ENCODE results near the gene HECTD3. TPM values are rescaled to one million over a fixed set of nuclear protein-coding genes. Genes with fewer than 3 reads are reported as not detected.
"Not testable (repeated sequence)": the region's sequence is repeated elsewhere in the genome, so short reads cannot be mapped to it uniquely, and the experiment has no call there.

HECTD3 gene
- total RNA-seq, 1 donor: 10.1 TPM

DNA sequence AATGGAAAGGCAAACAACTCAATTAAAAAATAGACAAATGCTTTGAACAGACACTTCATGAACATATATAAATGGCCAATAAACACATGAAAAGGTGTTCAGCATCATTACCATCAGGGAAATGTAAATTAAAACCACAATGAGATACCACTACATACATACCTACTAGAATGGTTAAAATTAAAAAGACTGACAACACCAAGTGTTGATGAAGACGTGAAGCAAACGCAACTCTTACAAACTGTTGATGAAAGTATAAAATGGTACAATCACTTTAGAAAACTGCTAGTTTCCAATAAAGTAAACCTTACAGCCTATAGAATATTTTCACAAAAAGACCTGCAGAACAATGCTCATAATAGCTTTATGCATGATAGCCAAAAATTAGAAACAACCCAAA lies 34.9 kb downstream of the HECTD3 start:
- H3K4me3 ChIP-seq (ENCODE audit: low read length): no peak overlapping the region
- H3K27me3 ChIP-seq (ENCODE audit: insufficient read depth, low read length): no peaks in the 10 kb centered on the region
- H3K4me1 ChIP-seq (ENCODE audit: insufficient read depth, low read length): peaks cover 5% of the 10 kb centered on the region
- no peaks in the 10 kb centered on the region for H3K9me3 ChIP-seq (ENCODE audit: low read depth, low read length)

DNA sequence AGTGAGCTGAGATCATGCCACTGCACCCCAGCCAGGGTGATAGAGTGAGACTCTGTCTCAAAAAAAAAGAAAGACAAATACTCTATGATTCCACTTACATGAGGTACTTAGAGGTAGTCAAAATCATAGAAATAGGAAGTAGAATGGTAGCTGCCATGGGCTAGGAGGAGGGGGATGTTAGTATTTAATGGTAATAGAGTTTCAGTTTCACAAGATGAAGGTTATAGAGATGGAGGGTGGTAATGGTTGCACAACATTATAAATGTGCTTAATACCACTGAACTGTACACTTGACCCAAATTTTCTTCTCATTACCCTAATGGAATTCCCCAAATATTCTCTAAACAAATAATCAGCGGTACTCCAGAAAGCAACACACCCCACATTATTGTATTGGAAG lies 37.5 kb downstream of the HECTD3 start:
- Histone ChIP-seq H3K9me3 (ENCODE audit: low read depth, low read length) (no peaks in the 10 kb centered on the region), H3K4me3 (ENCODE audit: low read length) (no peak overlapping the region), H3K27me3 (ENCODE audit: insufficient read depth, low read length) (no peaks in the 10 kb centered on the region), H3K4me1 (ENCODE audit: insufficient read depth, low read length) (peaks cover 5% of the 10 kb centered on the region)

DNA sequence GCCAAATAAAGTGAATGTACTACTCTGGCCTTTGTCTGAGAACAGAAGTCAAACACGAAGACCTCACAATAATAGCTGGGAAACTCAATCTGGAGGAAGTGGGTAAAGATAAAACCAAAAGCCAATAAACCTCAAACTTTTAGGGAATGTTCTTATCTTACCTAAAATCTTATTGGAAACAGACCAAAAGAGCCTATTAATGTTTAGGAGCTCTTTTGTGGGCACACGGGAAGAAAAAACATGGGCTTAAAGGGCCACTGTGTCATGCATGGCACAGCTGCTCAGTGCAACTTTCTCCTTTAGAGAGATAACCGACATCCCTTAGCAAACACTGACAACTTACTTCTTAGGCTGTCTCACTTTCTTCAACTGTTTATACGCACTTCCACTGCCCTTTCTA lies 40.8 kb downstream of the HECTD3 start:
- Histone ChIP-seq H3K27me3 (ENCODE audit: insufficient read depth, low read length) (no peaks in the 10 kb centered on the region), H3K4me3 (ENCODE audit: low read length) (no peak overlapping the region), H3K9me3 (ENCODE audit: low read depth, low read length) (no peaks in the 10 kb centered on the region), H3K4me1 (ENCODE audit: insufficient read depth, low read length) (peaks cover 5% of the 10 kb centered on the region)

DNA sequence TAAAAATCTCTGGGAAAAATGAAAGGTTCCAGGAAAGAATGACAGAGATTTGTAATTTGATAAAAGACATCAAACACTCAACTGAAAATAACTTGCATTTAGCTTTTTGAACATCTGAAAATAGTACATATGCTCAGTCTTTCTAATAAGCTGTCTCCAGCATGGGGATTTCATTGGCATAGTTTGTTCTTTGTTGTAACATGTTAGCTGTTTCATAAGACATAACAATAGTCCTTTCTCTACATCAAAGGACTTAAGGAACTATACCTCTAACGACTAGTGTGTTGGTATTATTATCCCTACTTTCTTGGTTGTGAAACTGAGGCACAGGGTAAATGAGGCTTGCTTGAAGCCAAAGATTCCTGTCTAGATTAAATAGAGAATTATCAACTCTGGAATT lies 46.7 kb downstream of the HECTD3 start:
- H3K4me1 ChIP-seq (ENCODE audit: insufficient read depth, low read length): no peaks in the 10 kb centered on the region
- no peaks in the 10 kb centered on the region for H3K27me3 ChIP-seq (ENCODE audit: insufficient read depth, low read length)
- H3K4me3 ChIP-seq (ENCODE audit: low read length): no peak overlapping the region
- H3K9me3 ChIP-seq (ENCODE audit: low read depth, low read length): no peaks in the 10 kb centered on the region

DNA sequence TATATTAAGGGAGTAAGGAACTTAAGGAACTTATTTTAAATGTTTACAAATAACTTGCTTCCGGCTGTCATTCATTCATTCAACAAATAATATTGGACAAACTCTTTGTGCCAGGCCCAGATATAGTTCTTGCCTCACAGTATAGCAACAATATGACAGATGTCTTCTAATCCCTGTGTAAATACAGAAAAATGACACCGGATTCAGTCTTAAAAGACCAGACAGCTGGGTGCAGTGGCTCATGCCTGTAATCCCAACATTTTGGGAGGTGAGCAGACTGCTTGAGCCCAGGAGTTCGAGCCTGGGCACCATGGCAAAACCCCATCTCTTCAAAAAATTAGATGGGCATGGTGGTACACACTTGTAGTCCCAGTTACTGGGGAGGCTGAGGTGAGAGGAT lies 48.4 kb downstream of the HECTD3 start:
- Histone ChIP-seq H3K4me1 (ENCODE audit: insufficient read depth, low read length) (no peaks in the 10 kb centered on the region), H3K9me3 (ENCODE audit: low read depth, low read length) (no peaks in the 10 kb centered on the region), H3K27me3 (ENCODE audit: insufficient read depth, low read length) (no peaks in the 10 kb centered on the region), H3K4me3 (ENCODE audit: low read length) (no peak overlapping the region)

DNA sequence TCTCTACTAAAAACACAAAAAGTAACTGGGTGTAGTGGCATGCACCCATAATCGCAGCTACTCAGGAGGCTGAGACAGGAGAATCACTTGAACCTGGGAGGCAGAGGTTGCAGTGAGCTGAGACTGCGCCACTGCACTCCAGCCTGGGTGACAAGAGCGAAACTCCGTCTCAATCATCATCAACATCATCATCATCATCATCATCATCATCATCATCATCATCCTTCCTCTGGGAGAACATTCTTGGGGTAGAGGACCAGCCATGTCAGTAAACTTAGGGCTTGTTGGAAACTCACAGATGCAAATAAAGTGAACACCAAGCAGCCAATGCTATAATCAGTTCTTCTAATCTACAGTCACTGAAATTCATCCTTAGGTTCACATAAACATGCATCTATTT lies 49.1 kb downstream of the HECTD3 start:
- not testable (repeated sequence) for H3K4me1 ChIP-seq (ENCODE audit: insufficient read depth, low read length); H3K9me3 ChIP-seq (ENCODE audit: low read depth, low read length); H3K27me3 ChIP-seq (ENCODE audit: insufficient read depth, low read length); H3K4me3 ChIP-seq (ENCODE audit: low read length)

DNA sequence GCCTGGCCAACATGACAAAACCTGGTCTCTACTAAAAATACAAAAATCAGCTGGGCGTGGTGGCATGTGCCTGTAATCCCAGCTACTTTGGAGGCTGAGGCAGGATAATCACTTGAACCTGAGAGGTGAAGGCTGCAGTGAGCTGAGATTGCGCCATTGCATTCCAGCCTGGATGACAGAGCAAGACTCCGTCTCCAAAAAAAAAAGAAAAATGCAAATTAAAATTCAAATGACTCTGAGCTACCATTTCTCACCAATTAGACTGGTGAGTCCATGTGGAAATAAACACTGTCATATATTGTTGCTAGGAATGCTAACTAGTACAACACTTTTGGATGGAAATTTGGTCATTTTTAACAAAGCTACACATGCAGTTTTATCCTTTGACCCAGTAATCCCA lies 53.6 kb downstream of the HECTD3 start:
- not testable (repeated sequence) for H3K9me3 ChIP-seq (ENCODE audit: low read depth, low read length); H3K4me1 ChIP-seq (ENCODE audit: insufficient read depth, low read length); H3K4me3 ChIP-seq (ENCODE audit: low read length); H3K27me3 ChIP-seq (ENCODE audit: insufficient read depth, low read length)

DNA sequence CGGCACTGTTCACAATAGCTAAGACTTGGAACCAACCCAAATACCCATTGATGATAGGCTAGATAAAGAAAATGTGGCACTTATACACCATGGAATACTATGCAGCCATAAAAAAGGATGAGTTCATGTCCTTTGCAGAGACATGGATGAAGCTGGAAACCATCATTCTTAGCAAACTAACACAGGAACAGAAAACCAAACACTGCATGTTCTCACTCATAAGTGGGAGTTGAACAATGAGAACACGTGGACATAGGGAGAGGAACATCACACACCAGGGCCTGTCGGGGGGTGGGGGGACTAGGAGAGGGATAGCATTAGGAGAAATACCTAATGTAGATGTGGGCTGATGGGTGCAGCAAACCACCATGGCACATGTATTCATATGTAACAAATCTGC lies 55.0 kb downstream of the HECTD3 start:
- H3K9me3 ChIP-seq (ENCODE audit: low read depth, low read length); H3K27me3 ChIP-seq (ENCODE audit: insufficient read depth, low read length); H3K4me3 ChIP-seq (ENCODE audit: low read length); H3K4me1 ChIP-seq (ENCODE audit: insufficient read depth, low read length): not testable (repeated sequence)

Other genes with a start within 250 kb of the HECTD3 start
- 2,122 TPM for gene RPS8, start 235.8 kb downstream of the HECTD3 start, total RNA-seq
- gene BEST4, start 223.2 kb downstream of the HECTD3 start, total RNA-seq: 0.21 TPM
- gene PLK3, start 210.9 kb downstream of the HECTD3 start, total RNA-seq: 224 TPM
- gene DYNLT4, start 204.0 kb downstream of the HECTD3 start, total RNA-seq: 4.6 TPM
- gene BTBD19, start 202.8 kb downstream of the HECTD3 start, total RNA-seq: 8.7 TPM
- gene PTCH2, start 168.1 kb downstream of the HECTD3 start, total RNA-seq: 0.52 TPM
- gene EIF2B3, start 24.7 kb downstream of the HECTD3 start, total RNA-seq: 8.0 TPM
- 21.7 TPM for gene UROD, start 930 bp upstream of the HECTD3 start, total RNA-seq
- gene ZSWIM5, start 195.3 kb upstream of the HECTD3 start, total RNA-seq: 1.5 TPM